ENCODE data around the gene PACSIN2. TPM values are rescaled to one million over a fixed set of nuclear protein-coding genes. Genes with fewer than 3 reads are reported as not detected.
A peak's percentile ranks its signal among the peaks of the same experiment; 100 is the strongest.

The PACSIN2 gene
- total RNA-seq, 1 donor from 2014 or later, result 87.8 TPM

- Mint-ChIP-seq H3K4me3 (ENCODE audit: unreplicated experiment) (no peak overlapping the region), H3K4me1 (ENCODE audit: low read depth, unreplicated experiment) (peaks cover 3% of the 10 kb centered on the region), H3K27me3 (ENCODE audit: low read depth, unreplicated experiment) (no peaks in the 10 kb centered on the region), H3K9me3 (ENCODE audit: unreplicated experiment) (no peaks in the 10 kb centered on the region), H3K36me3 (ENCODE audit: low read depth, unreplicated experiment) (peaks cover 30% of the 10 kb centered on the region), H3K27ac (ENCODE audit: unreplicated experiment) (no peak overlapping the region)
- Histone ChIP-seq H3K4me3 (ENCODE audit: insufficient read depth, low read depth, low read length) (no peak overlapping the region), H3K9me3 (ENCODE audit: insufficient read depth, low read depth, low read length) (no peaks in the 10 kb centered on the region), H4K20me1 (ENCODE audit: insufficient read depth, low read length) (peaks cover 44% of the 10 kb centered on the region), H3K4me1 (ENCODE audit: insufficient read depth, low read length) (no peaks in the 10 kb centered on the region), H3K4me2 (ENCODE audit: low read length) (no peak overlapping the region), H3K9ac (ENCODE audit: low read length) (no peak overlapping the region), H3K27ac (ENCODE audit: low read depth, low read length) (peak overlapping the region; percentile 2), H3K36me3 (ENCODE audit: insufficient read depth, low read length) (peaks cover 14% of the 10 kb centered on the region), H2AFZ (ENCODE audit: low read depth, low read length) (no peak overlapping the region), H3K27me3 (ENCODE audit: insufficient read depth, low read length) (no peaks in the 10 kb centered on the region), H3K79me2 (ENCODE audit: insufficient read depth, low read length) (no peaks in the 10 kb centered on the region)
- TF ChIP-seq EZH2 (IDR thresholded peaks at IDR 0.05; ENCODE audit: insufficient read depth, low read length) (no peak), CTCF (IDR thresholded peaks at IDR 0.05; ENCODE audit: insufficient read depth, low read depth, low read length) (no peak)
- FAIRE-seq (no peak), DNase-seq (ENCODE audit: low read depth) (no peak)
Observed at GRCh38 chr22:42881982-42882656, 132.8 kb downstream of the PACSIN2 start.

- peaks cover 16% of the 10 kb centered on the region for H3K36me3 ChIP-seq (ENCODE audit: insufficient read depth, low read length)
- H4K20me1 ChIP-seq (ENCODE audit: insufficient read depth, low read length), result peaks cover 44% of the 10 kb centered on the region
- H3K9ac ChIP-seq (ENCODE audit: low read length), result no peak overlapping the region
- Mint-ChIP-seq H3K4me1 (ENCODE audit: low read depth, unreplicated experiment) (peaks cover 3% of the 10 kb centered on the region), H3K27me3 (ENCODE audit: low read depth, unreplicated experiment) (no peaks in the 10 kb centered on the region), H3K4me3 (ENCODE audit: unreplicated experiment) (no peak overlapping the region), H3K9me3 (ENCODE audit: unreplicated experiment) (no peaks in the 10 kb centered on the region), H3K27ac (ENCODE audit: unreplicated experiment) (no peak overlapping the region), H3K36me3 (ENCODE audit: low read depth, unreplicated experiment) (peaks cover 30% of the 10 kb centered on the region)
- no peaks in the 10 kb centered on the region for H3K4me1 ChIP-seq (ENCODE audit: insufficient read depth, low read length)
- no peaks in the 10 kb centered on the region for H3K9me3 ChIP-seq (ENCODE audit: insufficient read depth, low read depth, low read length)
- H3K27me3 ChIP-seq (ENCODE audit: insufficient read depth, low read length), result no peaks in the 10 kb centered on the region
- H2AFZ ChIP-seq (ENCODE audit: low read depth, low read length), result no peak overlapping the region
- no peak for TF ChIP-seq EZH2 (IDR thresholded peaks at IDR 0.05; ENCODE audit: insufficient read depth, low read length)
- TF ChIP-seq CTCF (IDR thresholded peaks at IDR 0.05; ENCODE audit: insufficient read depth, low read depth, low read length), result no peak
- DNase-seq (ENCODE audit: low read depth), result no peak
- no peak for FAIRE-seq
- no peaks in the 10 kb centered on the region for H3K79me2 ChIP-seq (ENCODE audit: insufficient read depth, low read length)
- H3K27ac ChIP-seq (ENCODE audit: low read depth, low read length), result no peak overlapping the region
- H3K4me2 ChIP-seq (ENCODE audit: low read length), result no peak overlapping the region
- H3K4me3 ChIP-seq (ENCODE audit: insufficient read depth, low read depth, low read length), result no peak overlapping the region
Observed at GRCh38 chr22:42881298-42881697, 133.7 kb downstream of the PACSIN2 start.

- Histone ChIP-seq H3K9ac (ENCODE audit: low read length) (no peak overlapping the region), H3K4me3 (ENCODE audit: insufficient read depth, low read depth, low read length) (no peak overlapping the region), H3K27ac (ENCODE audit: low read depth, low read length) (no peak overlapping the region), H3K36me3 (ENCODE audit: insufficient read depth, low read length) (peaks cover 18% of the 10 kb centered on the region), H3K27me3 (ENCODE audit: insufficient read depth, low read length) (no peaks in the 10 kb centered on the region), H3K4me2 (ENCODE audit: low read length) (no peak overlapping the region), H4K20me1 (ENCODE audit: insufficient read depth, low read length) (peaks cover 39% of the 10 kb centered on the region), H3K79me2 (ENCODE audit: insufficient read depth, low read length) (no peaks in the 10 kb centered on the region), H2AFZ (ENCODE audit: low read depth, low read length) (no peak overlapping the region), H3K4me1 (ENCODE audit: insufficient read depth, low read length) (no peaks in the 10 kb centered on the region), H3K9me3 (ENCODE audit: insufficient read depth, low read depth, low read length) (no peaks in the 10 kb centered on the region)
- H3K36me3 Mint-ChIP-seq (ENCODE audit: low read depth, unreplicated experiment), result peaks cover 33% of the 10 kb centered on the region
- no peak for FAIRE-seq
- no peaks in the 10 kb centered on the region for H3K27me3 Mint-ChIP-seq (ENCODE audit: low read depth, unreplicated experiment)
- no peak for DNase-seq (ENCODE audit: low read depth)
- no peaks in the 10 kb centered on the region for H3K9me3 Mint-ChIP-seq (ENCODE audit: unreplicated experiment)
- H3K4me1 Mint-ChIP-seq (ENCODE audit: low read depth, unreplicated experiment), result peaks cover 3% of the 10 kb centered on the region
- no peak for TF ChIP-seq EZH2 (IDR thresholded peaks at IDR 0.05; ENCODE audit: insufficient read depth, low read length)
- peak; percentile 5 for TF ChIP-seq CTCF (IDR thresholded peaks at IDR 0.05; ENCODE audit: insufficient read depth, low read depth, low read length)
- no peak overlapping the region for H3K4me3 Mint-ChIP-seq (ENCODE audit: unreplicated experiment)
- H3K27ac Mint-ChIP-seq (ENCODE audit: unreplicated experiment), result no peak overlapping the region
Observed at GRCh38 chr22:42880815-42881214, 134.1 kb downstream of the PACSIN2 start.

Measured in astrocyte (in vitro differentiated cells and primary cell).